ENCODE measurements around the gene SH3RF2.

DNA sequence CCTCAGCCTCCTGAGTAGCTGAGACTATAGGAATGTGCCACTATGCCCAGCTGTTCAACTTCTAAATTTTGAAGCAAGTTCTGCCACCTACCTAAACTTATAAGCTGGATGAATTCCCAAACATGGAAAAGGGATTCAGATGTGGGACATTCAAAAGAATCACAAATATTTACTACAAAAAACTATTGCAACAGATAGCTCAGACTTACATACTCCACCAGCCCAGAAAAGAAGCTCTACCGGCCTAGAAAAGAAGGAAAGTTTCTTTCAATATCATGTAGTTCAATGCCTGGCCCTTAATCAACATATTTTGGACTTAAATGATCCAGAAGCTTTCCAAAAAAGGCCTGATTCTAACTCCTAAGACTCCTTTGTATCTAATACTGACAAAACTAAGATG is 23.8 kb downstream of the SH3RF2 start:
- TF ChIP-seq CTCF (tag by site-specific recombination; IDR thresholded peaks at IDR 0.05): no peak
- TF ChIP-seq ZBTB21 (tag by site-specific recombination; IDR thresholded peaks at IDR 0.05): no peak
- TF ChIP-seq, protein P1, sequence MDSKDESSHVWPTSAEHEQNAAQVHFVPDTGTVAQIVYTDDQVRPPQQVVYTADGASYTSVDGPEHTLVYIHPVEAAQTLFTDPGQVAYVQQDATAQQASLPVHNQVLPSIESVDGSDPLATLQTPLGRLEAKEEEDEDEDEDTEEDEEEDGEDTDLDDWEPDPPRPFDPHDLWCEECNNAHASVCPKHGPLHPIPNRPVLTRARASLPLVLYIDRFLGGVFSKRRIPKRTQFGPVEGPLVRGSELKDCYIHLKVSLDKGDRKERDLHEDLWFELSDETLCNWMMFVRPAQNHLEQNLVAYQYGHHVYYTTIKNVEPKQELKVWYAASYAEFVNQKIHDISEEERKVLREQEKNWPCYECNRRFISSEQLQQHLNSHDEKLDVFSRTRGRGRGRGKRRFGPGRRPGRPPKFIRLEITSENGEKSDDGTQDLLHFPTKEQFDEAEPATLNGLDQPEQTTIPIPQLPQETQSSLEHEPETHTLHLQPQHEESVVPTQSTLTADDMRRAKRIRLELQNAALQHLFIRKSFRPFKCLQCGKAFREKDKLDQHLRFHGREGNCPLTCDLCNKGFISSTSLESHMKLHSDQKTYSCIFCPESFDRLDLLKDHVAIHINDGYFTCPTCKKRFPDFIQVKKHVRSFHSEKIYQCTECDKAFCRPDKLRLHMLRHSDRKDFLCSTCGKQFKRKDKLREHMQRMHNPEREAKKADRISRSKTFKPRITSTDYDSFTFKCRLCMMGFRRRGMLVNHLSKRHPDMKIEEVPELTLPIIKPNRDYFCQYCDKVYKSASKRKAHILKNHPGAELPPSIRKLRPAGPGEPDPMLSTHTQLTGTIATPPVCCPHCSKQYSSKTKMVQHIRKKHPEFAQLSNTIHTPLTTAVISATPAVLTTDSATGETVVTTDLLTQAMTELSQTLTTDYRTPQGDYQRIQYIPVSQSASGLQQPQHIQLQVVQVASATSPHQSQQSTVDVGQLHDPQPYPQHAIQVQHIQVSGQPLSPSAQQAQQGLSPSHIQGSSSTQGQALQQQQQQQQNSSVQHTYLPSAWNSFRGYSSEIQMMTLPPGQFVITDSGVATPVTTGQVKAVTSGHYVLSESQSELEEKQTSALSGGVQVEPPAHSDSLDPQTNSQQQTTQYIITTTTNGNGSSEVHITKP (tag by site-specific recombination; IDR thresholded peaks at IDR 0.05): no peak
- TF ChIP-seq ZNF580 (tag by site-specific recombination; IDR thresholded peaks at IDR 0.05): no peak
- TF ChIP-seq YY1 (tag by site-specific recombination; IDR thresholded peaks at IDR 0.05): no peak
- no peak for TF ChIP-seq ZNF133 (tag by site-specific recombination; IDR thresholded peaks at IDR 0.05)
- no peak for TF ChIP-seq ZBTB7A (tag by site-specific recombination; IDR thresholded peaks at IDR 0.05; ENCODE audit: low read depth)
- TF ChIP-seq ATF2 (tag by site-specific recombination; IDR thresholded peaks at IDR 0.05; ENCODE audit: low read depth): no peak
- no peak for TF ChIP-seq ZNF514 (tag by site-specific recombination; IDR thresholded peaks at IDR 0.05)
- no peak for TF ChIP-seq ZBTB49 (tag by site-specific recombination; IDR thresholded peaks at IDR 0.05; ENCODE audit: low read depth)

All from HEK293 (cell line).